ENCODE measurements around the gene USP6NL.

GRCh38 chr10:11447586-11447985 is 163.9 kb downstream of the USP6NL start:
- TF ChIP-seq CTCF (conservative IDR thresholded peaks at IDR 0.05; ENCODE audit: low read length) (no peak), EZH2phosphoT487 (IDR thresholded peaks at IDR 0.05; ENCODE audit: borderline replicate concordance) (no peak)
